ENCODE results near the gene ME3.
"Not testable (repeated sequence)": the region's sequence is repeated elsewhere in the genome, so short reads cannot be mapped to it uniquely, and the experiment has no call there.

ME3 gene

GRCh38 chr11:86660736-86661135 lies 11.7 kb downstream of the ME3 start:
- no peak for DNase-seq

DNA sequence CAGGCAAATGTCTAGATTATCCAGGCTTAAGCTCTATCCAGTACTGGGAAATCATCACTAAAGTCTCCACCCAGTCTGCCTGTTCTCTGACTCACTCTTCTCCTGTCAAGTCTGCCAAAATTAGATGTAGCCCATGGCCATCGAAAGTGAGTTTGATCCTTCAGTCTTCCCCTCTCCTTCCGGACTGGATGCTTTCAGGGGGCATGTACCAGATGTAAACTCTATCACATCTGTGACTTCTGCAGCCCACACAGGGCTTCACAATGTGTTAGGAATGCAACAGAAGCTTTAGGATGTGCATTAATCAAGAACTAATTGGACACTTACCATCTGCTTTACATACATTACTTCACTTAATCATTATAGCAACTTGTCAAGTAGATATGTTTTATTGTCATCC lies 12.3 kb downstream of the ME3 start:
- DNase-seq: no peak

- DNase-seq: no peak
Measured at GRCh38 chr11:86658534-86658933, 13.9 kb downstream of the ME3 start.

DNA sequence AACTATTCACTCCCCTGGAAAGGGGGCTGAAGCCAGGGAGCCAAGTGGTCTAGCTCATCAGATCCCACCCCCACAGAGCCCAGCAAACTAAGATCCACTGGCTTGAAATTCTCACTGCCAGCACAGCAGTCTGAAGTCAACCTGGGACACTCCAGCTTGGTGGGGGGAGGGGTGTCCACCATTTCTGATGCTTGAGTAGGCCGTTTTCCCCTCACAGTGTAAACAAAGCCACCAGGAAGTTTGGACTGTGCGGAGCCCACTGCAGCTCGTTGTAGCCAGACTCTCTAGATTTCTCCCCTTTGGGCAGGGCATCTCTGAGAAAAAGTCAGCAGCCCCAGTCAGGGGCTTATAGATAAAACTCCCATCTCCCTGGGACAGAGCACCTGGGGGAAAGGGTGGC lies 27.2 kb downstream of the ME3 start:
- DNase-seq: not testable (repeated sequence)

DNA sequence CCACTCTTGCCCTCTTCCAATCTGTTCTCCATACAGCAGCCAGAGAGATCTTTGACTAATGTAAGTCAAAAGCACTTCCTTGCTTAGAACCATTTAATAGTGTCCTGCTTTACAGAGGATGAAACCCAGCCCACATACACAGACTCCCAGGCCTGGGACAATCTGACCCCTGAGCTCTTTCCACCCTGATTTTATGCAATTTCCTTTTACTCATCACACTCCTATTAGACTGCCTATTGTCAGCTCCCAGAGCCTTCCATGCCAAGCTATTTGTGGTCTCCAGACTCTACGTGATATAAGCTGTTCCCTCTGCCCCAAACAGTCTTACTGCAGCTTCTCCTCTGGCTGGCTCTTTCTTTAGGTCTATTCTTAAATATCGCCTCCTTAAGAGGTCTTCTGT lies 28.1 kb downstream of the ME3 start:
- no peak for DNase-seq

GRCh38 chr11:86641537-86642261 lies 30.7 kb downstream of the ME3 start:
- no peak for DNase-seq

- no peak for DNase-seq
Measured at GRCh38 chr11:86639137-86639536, 33.3 kb downstream of the ME3 start.

- no peak for DNase-seq
Measured at GRCh38 chr11:86638673-86639072, 33.7 kb downstream of the ME3 start.

- DNase-seq: no peak
Measured at GRCh38 chr11:86637988-86638387, 34.4 kb downstream of the ME3 start.

- no peak for DNase-seq
Measured at GRCh38 chr11:86636275-86636674, 36.1 kb downstream of the ME3 start.

DNA sequence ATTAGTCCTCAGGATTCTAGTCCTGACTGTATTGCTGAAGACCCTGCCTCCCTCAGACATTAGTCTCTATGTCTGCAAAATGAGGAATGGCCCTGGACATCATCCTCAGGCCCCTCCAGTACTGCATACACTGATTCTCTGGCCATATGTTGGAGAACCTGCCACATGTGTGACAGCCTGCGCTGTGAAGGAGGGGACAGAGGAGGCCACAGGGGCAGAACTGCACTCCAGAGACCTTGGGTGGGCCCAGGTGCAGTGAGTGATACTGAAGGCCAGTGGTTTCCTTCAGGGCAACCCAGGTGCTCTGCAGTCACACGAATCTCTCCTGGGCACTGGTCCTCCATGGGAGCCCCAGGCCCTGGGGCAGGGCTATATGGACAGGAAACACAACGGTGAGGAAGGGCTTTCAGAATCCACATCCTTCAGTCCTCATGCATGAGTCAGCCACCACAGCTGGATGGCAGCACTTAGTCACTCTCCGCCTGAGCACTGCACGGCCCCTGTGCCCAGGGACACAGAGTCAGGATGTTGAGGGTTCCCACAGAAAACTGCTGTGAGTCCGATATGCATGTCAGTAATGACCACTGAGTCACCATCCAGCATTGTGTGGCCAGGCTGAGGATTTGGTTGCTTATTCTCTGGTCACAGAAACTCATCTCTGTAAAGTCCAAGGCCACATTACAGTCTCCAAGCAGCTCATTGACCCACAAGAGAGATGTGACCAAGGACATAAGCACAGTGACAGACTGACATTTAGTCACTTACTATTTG lies 39.7 kb downstream of the ME3 start:
- no peak for DNase-seq

DNA sequence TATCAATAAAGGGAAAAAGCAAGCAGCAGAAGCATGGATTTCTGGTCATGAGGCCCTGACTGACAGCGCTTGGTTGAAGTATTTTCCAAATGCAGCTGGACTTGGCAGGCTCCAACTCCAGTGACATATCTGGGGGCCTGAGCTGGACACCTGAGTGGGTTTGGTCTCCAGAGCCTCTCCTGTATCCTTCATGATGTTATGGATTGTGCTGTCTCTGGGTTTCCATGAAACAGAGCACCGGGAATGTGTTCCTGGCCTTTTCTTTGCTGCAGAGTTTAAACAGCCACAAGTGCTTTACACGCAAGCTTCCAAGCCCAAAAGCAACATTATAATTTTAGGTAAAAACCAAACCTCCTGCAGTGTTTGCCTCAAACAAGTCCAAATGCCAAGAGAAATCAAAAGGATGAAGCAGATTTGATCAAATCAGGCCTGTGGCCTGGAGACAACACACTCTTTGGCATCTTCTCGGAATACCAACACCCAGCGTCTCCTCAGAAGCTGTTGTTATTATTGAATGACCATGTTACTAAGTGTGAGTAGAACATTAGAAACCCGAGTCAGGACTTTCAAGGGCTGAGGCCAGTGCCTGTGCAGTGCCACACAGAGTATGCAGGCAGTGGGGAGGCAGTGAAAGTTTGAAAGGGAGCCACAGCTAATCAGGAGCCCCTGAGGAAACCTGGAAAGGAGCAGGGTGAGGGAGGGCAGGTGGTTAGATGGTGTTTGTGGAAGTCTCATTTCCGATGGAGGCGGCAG lies 42.0 kb downstream of the ME3 start:
- DNase-seq: no peak

- DNase-seq: no peak
Measured at GRCh38 chr11:86629045-86629706, 43.2 kb downstream of the ME3 start.

DNA sequence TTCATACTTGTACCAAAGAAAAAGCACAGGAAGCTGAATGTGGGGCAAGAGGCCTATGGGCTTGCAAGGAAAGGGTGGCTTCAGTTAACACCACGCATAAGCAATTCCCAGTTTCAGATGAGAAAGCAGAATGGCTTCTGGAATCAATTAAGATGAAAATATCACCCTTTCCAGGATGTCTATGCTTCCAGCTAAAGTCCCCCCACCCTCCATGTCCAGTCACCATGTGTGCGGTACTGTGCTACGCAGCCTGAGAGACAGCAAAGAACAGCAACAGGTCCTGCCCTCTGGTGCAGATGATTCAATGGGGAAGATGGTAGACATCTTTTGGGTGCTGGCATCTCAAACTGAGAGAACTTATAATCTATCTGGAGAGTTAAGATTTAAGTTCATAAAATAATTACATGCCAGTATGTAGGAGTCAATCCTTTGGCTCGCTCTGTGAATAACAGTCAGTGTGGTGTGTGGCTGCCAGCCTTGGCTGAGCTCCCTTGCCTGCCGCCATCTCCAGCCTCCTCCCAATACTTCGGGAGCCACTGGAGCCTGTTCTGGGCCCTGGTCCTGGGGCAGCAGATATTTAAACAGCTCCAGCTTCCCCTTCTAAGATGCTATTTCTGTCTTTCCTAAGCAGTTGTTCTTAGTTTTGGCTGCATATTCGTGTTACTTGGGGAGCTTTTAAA lies 44.5 kb downstream of the ME3 start:
- DNase-seq: no peak

GRCh38 chr11:86625981-86626380 lies 46.4 kb downstream of the ME3 start:
- no peak for DNase-seq

GRCh38 chr11:86625544-86625943 lies 46.9 kb downstream of the ME3 start:
- DNase-seq: no peak

DNA sequence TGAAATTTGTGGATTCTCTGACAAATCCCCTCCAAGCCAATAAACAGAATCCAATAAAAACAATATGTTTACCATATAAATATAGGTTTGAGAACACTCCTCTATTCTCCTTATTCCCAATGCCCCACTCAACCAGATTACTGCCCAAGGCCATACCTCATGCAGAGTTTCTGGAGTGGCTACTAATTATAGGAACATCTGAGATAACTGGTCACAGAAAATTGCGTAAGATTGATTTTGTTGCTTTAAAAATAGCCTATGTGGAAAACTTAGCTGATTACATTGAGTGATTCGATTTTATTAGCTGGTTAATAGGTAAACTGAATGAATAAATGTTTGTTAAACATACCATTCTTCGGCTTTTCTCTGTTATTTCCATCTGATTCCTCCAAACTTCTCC lies 48.0 kb downstream of the ME3 start:
- no peak for DNase-seq

- no peak for DNase-seq
Measured at GRCh38 chr11:86623736-86624135, 48.7 kb downstream of the ME3 start.

GRCh38 chr11:86623041-86623621 lies 49.3 kb downstream of the ME3 start:
- DNase-seq: no peak

GRCh38 chr11:86621854-86622253 lies 50.6 kb downstream of the ME3 start:
- DNase-seq: no peak

DNA sequence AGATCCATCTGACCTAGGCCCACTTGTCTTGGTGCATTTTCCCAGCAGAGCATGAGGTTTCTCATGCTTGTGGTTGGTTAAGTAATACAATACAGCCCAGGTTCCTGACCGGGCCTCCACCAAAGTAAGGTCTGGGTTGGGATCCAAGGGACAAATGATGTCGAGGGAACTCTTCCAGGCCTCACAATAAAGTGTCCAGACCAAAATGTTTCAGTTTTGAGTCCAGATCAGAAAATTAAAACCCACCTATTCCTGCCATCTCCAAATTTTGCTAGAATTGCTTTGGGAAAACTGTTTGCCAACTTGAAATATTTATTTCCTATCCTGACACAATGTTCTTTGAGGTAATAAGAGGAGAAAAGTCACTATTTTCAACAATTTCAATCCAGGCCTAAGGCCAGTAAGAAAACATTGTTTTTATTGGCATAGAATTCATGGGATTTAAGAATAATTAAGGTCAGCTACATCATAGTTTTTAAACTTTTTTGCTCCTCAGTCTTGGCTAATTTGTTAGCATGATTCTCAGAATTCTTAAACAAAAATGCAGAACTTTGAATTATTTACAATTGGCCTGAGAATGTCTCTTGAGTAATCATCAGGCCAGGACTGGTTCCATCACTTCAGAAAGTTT lies 51.4 kb downstream of the ME3 start:
- no peak for DNase-seq

DNA sequence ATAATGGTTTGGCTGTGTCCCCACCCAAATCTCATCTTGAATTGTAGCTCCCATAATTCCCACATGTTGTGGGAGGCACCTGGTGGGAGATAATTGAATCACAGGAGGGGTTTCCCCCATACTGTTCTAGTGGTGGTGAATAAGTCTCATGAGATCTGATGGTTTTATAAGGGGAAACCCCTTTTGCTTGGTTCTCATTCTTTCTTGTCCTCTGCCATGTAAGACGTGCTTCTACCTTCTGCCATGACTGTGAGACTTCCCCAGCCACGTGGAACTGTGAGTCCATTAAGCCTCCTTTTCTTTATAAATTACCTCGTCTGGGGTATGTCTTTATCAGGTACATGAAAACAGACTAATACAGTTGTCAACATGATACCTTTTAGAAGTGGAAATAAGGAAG lies 53.0 kb downstream of the ME3 start:
- DNase-seq: not testable (repeated sequence)
